HG03439 (cell line): ENCODE results near the gene MGMT.

Experiments used
- ATAC-seq: cut with Tn5 transposase; IDR thresholded peaks from one replicate; pipeline ENCODE4 v1.9.1; 2021; ENCODE audit warnings: mild to moderate bottlenecking, moderate library complexity; ENCODE audit not compliant: unreplicated experiment

The MGMT gene

GRCh38 chr10:129679207-129679606 is 212.2 kb downstream of the MGMT start:
- no peak for ATAC-seq

GRCh38 chr10:129680661-129681344 is 213.8 kb downstream of the MGMT start:
- no peak for ATAC-seq

GRCh38 chr10:129681856-129682255 is 214.8 kb downstream of the MGMT start:
- no peak for ATAC-seq

- ATAC-seq = no peak
These were observed 216.5 kb downstream of the MGMT start for GRCh38 chr10:129683519-129683918.

GRCh38 chr10:129683920-129684319 is 216.9 kb downstream of the MGMT start:
- ATAC-seq = no peak

GRCh38 chr10:129685271-129685670 is 218.2 kb downstream of the MGMT start:
- ATAC-seq = no peak

- no peak for ATAC-seq
These were observed 222.6 kb downstream of the MGMT start for GRCh38 chr10:129689671-129690071.

- ATAC-seq = no peak
These were observed 223.4 kb downstream of the MGMT start for GRCh38 chr10:129690248-129691070.

GRCh38 chr10:129692695-129693094 is 225.7 kb downstream of the MGMT start:
- no peak for ATAC-seq

- ATAC-seq = no peak
These were observed 226.3 kb downstream of the MGMT start for GRCh38 chr10:129693382-129693781.

GRCh38 chr10:129694184-129694583 is 227.1 kb downstream of the MGMT start:
- ATAC-seq = no peak

- ATAC-seq = no peak
These were observed 227.7 kb downstream of the MGMT start for GRCh38 chr10:129694691-129695243.

GRCh38 chr10:129695671-129696070 is 228.6 kb downstream of the MGMT start:
- ATAC-seq = no peak

GRCh38 chr10:129696636-129697035 is 229.6 kb downstream of the MGMT start:
- no peak for ATAC-seq

GRCh38 chr10:129697463-129698247 is 230.6 kb downstream of the MGMT start:
- ATAC-seq = no peak

GRCh38 chr10:129699722-129700340 is 232.8 kb downstream of the MGMT start:
- ATAC-seq = no peak

- ATAC-seq = no peak
These were observed 235.6 kb downstream of the MGMT start for GRCh38 chr10:129702605-129703004.

- ATAC-seq = no peak
These were observed 236.5 kb downstream of the MGMT start for GRCh38 chr10:129703287-129704137.

GRCh38 chr10:129704225-129704624 is 237.2 kb downstream of the MGMT start:
- no peak for ATAC-seq
